Thoracic aorta (tissue), 2 donors: Measurements from ENCODE around the gene NR2E3. TPM values are rescaled to one million over a fixed set of nuclear protein-coding genes. Genes with fewer than 3 reads are reported as not detected.

Source experiments
- ATAC-seq: fragments of 150-250 bp; one replicate; pipeline ENCODE4 v1.8.0; 2017; ENCODE audit warnings: low read depth; ENCODE audit not compliant: insufficient number of reproducible peaks, low FRiP score
- DNase-seq: peaks from one replicate; pipeline ENCODE4 v3.0.0-alpha.2; 2020; ENCODE audit warnings: low spot score
- H3K27ac ChIP-seq, 2 donors: fragments of 200-600 bp; sonication (generic); 1 replicate in 1 of 2; 2 replicates in 1 of 2; pipeline ENCODE4 v1.5.1; 2016; ENCODE audit warnings: mild to moderate bottlenecking in 2 of 2, moderate library complexity in 2 of 2
- H3K27me3 ChIP-seq: fragments of 200-600 bp; sonication (generic); replicated peaks from 2 replicates; pipeline ENCODE4 v1.6.0; 2016; ENCODE audit warnings: mild to moderate bottlenecking; ENCODE audit not compliant: insufficient read depth
- H3K36me3 ChIP-seq: fragments of 200-600 bp; sonication (generic); one replicate; pipeline ENCODE4 v1.5.1; 2016
- H3K4me1 ChIP-seq, 2 donors: fragments of 200-600 bp; sonication (generic); 1 replicate in 1 of 2; 2 replicates in 1 of 2; pipeline versions ENCODE4 v1.5.1 to v1.6.0; 2016; ENCODE audit warnings: low read depth in 2 of 2, mild to moderate bottlenecking in 1 of 2; ENCODE audit not compliant: control insufficient read depth in 1 of 2
- H3K4me3 ChIP-seq: fragments of 200-600 bp; sonication (generic); 2 replicates; pipeline ENCODE4 v1.5.1; 2016; ENCODE audit warnings: mild to moderate bottlenecking
- H3K9me3 ChIP-seq: fragments of 200-600 bp; sonication (generic); 2 replicates; pipeline ENCODE4 v1.5.1; 2016
- CTCF ChIP-seq: fragments of 200-600 bp; sonication (generic); IDR thresholded peaks from one replicate; pipeline ENCODE4 v1.5.1; 2019; ENCODE audit warnings: antibody characterized with exemption
- total RNA-seq, 2 donors: library from RNA; depleted of rRNA; stranded (reverse); fragments of >200 nt; gene quantifications; one replicate each; pipeline versions ENCODE4 v1.1.0 to v1.2.3, GENCODE V29; 2016

Gene NR2E3
- total RNA-seq, 2 donors from 2014 or later = 0.27 to 0.92 TPM

DNA sequence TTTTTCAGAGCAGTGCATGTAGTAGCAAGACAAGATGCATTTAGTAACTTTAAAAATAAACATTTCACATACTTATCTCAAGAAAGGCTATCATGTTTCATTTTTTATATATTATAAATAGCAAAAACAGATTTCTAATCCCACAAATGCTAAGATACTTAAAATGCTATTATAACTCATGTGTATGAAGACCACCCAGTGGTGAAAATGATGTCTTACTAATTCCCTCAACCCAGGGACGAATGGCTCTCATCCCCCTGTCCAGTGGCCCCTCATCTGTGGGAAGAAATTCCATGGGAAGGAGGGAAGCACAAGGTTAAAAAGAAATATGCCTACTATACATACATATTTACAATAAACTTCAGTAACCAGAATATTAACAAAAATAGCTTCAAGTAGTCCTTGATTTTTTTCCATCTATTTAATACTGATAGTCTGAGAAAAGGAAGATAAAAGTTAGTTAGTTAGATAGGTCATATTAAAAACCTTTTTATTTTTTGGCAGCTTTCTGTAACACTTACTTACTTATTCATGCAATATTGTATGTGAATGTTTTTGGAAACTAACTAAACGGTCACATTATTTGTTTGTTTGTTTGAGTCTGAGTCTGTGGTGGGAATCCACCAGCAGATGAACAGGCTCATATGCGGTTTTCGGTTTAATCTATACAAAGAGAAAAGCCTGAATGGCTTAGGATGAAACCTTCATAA is 14.8 kb downstream of the NR2E3 start:
- no peaks in the 10 kb centered on the region for H3K27me3 ChIP-seq
- no peak overlapping the region for H3K4me3 ChIP-seq
- H3K9me3 ChIP-seq = peaks cover 10% of the 10 kb centered on the region
- H3K4me1 ChIP-seq = no peaks in the 10 kb centered on the region
- ATAC-seq = no peak
- DNase-seq = no peak
- no peak overlapping the region for H3K27ac ChIP-seq
- H3K36me3 ChIP-seq = peaks cover 42% of the 10 kb centered on the region
- TF ChIP-seq CTCF = no peak

- Histone ChIP-seq H3K36me3 (peaks cover 42% of the 10 kb centered on the region), H3K4me1 (no peaks in the 10 kb centered on the region), H3K9me3 (peaks cover 10% of the 10 kb centered on the region), H3K4me3 (no peak overlapping the region), H3K27me3 (no peaks in the 10 kb centered on the region), H3K27ac (no peak overlapping the region)
- DNase-seq = no peak
- TF ChIP-seq CTCF = no peak
- ATAC-seq = no peak
Observed at GRCh38 chr15:71826196-71826595, 15.8 kb downstream of the NR2E3 start.

- DNase-seq (no peak), ATAC-seq (no peak)
- Histone ChIP-seq H3K27ac (no peak overlapping the region), H3K9me3 (no peaks in the 10 kb centered on the region), H3K27me3 (no peaks in the 10 kb centered on the region), H3K4me3 (no peak overlapping the region), H3K36me3 (peaks cover 24% of the 10 kb centered on the region), H3K4me1 (peaks cover 0 to 5% of the 10 kb centered on the region in 2 donors)
- TF ChIP-seq CTCF = no peak
Observed at GRCh38 chr15:71830981-71831380, 20.6 kb downstream of the NR2E3 start.

- Histone ChIP-seq H3K4me3 (no peak overlapping the region), H3K36me3 (peaks cover 13% of the 10 kb centered on the region), H3K27ac (no peak overlapping the region), H3K27me3 (no peaks in the 10 kb centered on the region), H3K4me1 (peaks cover 17 to 31% of the 10 kb centered on the region in 2 donors), H3K9me3 (no peaks in the 10 kb centered on the region)
- no peak for TF ChIP-seq CTCF
- ATAC-seq (no peak), DNase-seq (no peak)
Observed at GRCh38 chr15:71841563-71841962, 31.2 kb downstream of the NR2E3 start.

- no peaks in the 10 kb centered on the region for H3K9me3 ChIP-seq
- TF ChIP-seq CTCF = no peak
- H3K4me3 ChIP-seq = no peak overlapping the region
- H3K4me1 ChIP-seq = no peaks in the 10 kb centered on the region
- H3K27me3 ChIP-seq = no peaks in the 10 kb centered on the region
- peaks cover 35% of the 10 kb centered on the region for H3K36me3 ChIP-seq
- no peak overlapping the region for H3K27ac ChIP-seq
- ATAC-seq (no peak), DNase-seq (no peak)
Observed at GRCh38 chr15:71844916-71845315, 34.6 kb downstream of the NR2E3 start.
